Measurements from ENCODE around the gene NAT9.

Gene NAT9

DNA sequence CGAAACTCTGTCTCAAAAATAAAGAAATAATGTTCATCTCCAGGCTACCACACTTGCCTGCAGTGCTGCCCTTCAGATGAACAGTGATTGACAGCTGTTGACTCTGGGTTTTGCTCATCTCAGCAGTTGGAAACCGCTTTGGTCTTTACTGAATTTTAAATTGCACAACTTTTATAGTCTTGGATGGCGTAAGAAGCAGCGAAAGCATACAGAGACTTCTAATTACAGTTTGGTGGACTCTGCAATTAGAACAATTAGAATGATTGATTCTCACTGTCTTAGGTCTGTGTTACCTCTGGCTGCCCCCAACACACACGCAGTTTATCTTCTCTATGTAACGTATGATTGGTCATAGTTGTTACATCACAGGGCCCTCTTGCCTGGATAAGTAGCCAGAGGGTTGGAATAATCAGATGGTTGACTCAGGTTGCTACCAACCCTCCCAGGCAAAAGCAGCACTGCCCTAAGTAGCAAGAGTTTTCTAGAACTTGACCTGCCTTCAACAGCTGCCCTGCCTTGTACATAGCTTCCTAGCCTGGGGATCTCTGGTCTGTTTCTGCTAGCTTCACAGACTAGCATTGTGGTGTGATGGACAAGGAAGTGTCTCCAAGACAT, 1.9 kb upstream of the NAT9 start:
- H3K36me3 ChIP-seq (ENCODE audit: control insufficient read depth in 2 of 2, insufficient read depth in 1 of 2, low read length in 2 of 2) = peaks cover 3 to 47% of the 10 kb centered on the region in 2 experiments; a peak in 2 of 3 replicates
- H3K4me1 ChIP-seq (ENCODE audit: control insufficient read depth, insufficient read depth, low read length) = peaks cover 3% of the 10 kb centered on the region; the same call in 1 of the 2 replicates
- H3K27ac ChIP-seq (ENCODE audit: extremely low read depth, low read depth, low read length) = no peak overlapping the region
- H3K9me3 ChIP-seq (ENCODE audit: control insufficient read depth, insufficient read depth, low read depth, low read length) = no peaks in the 10 kb centered on the region
- TF ChIP-seq SP7 (tag by site-specific recombination; IDR thresholded peaks at IDR 0.05) (peak; percentile 83), ZBTB21 (tag by site-specific recombination; IDR thresholded peaks at IDR 0.05) (no peak), KLF7 (tag by site-specific recombination; IDR thresholded peaks at IDR 0.05; ENCODE audit: borderline replicate concordance) (no peak), ZNF600 (tag by site-specific recombination; IDR thresholded peaks at IDR 0.05) (no peak), ZFP37 (tag by site-specific recombination; IDR thresholded peaks at IDR 0.05) (no peak), HOXA7 (CRISPR knock-in tag; IDR thresholded peaks at IDR 0.05; ENCODE audit: borderline replicate concordance) (no peak)
- TF ChIP-seq, protein P1, sequence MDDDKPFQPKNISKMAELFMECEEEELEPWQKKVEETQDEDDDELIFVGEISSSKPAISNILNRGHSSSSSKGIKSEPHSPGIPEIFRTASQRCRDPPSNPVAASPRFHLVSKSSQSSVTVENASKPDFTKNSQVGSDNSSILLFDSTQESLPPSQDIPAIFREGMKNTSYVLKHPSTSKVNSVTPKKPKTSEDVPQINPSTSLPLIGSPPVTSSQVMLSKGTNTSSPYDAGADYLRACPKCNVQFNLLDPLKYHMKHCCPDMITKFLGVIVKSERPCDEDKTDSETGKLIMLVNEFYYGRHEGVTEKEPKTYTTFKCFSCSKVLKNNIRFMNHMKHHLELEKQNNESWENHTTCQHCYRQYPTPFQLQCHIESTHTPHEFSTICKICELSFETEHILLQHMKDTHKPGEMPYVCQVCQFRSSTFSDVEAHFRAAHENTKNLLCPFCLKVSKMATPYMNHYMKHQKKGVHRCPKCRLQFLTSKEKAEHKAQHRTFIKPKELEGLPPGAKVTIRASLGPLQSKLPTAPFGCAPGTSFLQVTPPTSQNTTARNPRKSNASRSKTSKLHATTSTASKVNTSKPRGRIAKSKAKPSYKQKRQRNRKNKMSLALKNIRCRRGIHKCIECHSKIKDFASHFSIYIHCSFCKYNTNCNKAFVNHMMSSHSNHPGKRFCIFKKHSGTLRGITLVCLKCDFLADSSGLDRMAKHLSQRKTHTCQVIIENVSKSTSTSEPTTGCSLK (tag by site-specific recombination; IDR thresholded peaks at IDR 0.05) = no peak
- ChIA-PET POLR2A (no interaction called here), CTCF (interaction anchor here (2.7 to 12.4 kb wide), 3 partner anchors 14 to 84 kb away, joined by 14 to 120 read pairs (median 84); partner anchors contain the start of gene NHERF1)
- no peak overlapping the region for H3K4me3 ChIP-seq (ENCODE audit: low read depth, low read length)

DNA sequence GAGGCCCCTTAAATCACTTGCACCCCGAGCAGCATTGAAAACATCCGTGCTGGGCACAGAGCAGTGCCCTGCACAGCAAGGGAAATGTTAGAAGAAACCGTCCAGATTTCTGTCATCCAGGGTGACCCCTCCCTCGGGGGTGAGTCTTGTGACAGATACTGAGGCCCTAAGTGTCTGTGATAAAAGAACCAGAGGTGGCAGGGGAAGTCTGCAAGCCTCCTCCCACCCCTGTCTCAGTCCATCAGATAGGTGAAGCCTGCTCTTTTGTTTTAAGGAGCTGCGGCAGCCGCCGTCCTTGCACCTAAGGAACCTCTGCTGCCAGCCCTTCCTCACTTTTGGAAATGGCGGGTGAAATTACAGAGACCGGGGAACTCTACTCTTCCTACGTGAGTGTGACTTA, 845 bp upstream of the NAT9 start:
- Histone ChIP-seq H3K4me3 (ENCODE audit: low read depth, low read length) (peak overlapping the region; percentile 84), H3K4me1 (ENCODE audit: control insufficient read depth, insufficient read depth, low read length) (peaks cover 3% of the 10 kb centered on the region; the same call in 1 of the 2 replicates), H3K36me3 (ENCODE audit: control insufficient read depth in 2 of 2, insufficient read depth in 1 of 2, low read length in 2 of 2) (peaks cover 3 to 48% of the 10 kb centered on the region in 2 experiments; a peak in 2 of 3 replicates), H3K27ac (ENCODE audit: extremely low read depth, low read depth, low read length) (no peak overlapping the region; the same call in 1 of the 2 replicates), H3K9me3 (ENCODE audit: control insufficient read depth, insufficient read depth, low read depth, low read length) (no peaks in the 10 kb centered on the region)
- ChIA-PET CTCF (interaction anchor here (0.6 to 12.4 kb wide), 7 partner anchors 15 to 120 kb away, joined by 3 to 120 read pairs (median 13); partner anchors contain the start of gene NHERF1), POLR2A (interaction anchor here (0.9 to 3.9 kb wide), 15 partner anchors 10 to 120 kb away, joined by 3 to 49 read pairs (median 5); partner anchors contain the start of gene FDXR)
- TF ChIP-seq, protein P2, sequence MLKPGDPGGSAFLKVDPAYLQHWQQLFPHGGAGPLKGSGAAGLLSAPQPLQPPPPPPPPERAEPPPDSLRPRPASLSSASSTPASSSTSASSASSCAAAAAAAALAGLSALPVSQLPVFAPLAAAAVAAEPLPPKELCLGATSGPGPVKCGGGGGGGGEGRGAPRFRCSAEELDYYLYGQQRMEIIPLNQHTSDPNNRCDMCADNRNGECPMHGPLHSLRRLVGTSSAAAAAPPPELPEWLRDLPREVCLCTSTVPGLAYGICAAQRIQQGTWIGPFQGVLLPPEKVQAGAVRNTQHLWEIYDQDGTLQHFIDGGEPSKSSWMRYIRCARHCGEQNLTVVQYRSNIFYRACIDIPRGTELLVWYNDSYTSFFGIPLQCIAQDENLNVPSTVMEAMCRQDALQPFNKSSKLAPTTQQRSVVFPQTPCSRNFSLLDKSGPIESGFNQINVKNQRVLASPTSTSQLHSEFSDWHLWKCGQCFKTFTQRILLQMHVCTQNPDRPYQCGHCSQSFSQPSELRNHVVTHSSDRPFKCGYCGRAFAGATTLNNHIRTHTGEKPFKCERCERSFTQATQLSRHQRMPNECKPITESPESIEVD (tag by site-specific recombination; IDR thresholded peaks at IDR 0.05) = no peak
- no peak for TF ChIP-seq ZNF544 (tag by site-specific recombination; IDR thresholded peaks at IDR 0.05)
- TF ChIP-seq, protein P3, sequence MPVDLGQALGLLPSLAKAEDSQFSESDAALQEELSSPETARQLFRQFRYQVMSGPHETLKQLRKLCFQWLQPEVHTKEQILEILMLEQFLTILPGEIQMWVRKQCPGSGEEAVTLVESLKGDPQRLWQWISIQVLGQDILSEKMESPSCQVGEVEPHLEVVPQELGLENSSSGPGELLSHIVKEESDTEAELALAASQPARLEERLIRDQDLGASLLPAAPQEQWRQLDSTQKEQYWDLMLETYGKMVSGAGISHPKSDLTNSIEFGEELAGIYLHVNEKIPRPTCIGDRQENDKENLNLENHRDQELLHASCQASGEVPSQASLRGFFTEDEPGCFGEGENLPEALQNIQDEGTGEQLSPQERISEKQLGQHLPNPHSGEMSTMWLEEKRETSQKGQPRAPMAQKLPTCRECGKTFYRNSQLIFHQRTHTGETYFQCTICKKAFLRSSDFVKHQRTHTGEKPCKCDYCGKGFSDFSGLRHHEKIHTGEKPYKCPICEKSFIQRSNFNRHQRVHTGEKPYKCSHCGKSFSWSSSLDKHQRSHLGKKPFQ (tag by site-specific recombination; IDR thresholded peaks at IDR 0.05) = no peak

DNA sequence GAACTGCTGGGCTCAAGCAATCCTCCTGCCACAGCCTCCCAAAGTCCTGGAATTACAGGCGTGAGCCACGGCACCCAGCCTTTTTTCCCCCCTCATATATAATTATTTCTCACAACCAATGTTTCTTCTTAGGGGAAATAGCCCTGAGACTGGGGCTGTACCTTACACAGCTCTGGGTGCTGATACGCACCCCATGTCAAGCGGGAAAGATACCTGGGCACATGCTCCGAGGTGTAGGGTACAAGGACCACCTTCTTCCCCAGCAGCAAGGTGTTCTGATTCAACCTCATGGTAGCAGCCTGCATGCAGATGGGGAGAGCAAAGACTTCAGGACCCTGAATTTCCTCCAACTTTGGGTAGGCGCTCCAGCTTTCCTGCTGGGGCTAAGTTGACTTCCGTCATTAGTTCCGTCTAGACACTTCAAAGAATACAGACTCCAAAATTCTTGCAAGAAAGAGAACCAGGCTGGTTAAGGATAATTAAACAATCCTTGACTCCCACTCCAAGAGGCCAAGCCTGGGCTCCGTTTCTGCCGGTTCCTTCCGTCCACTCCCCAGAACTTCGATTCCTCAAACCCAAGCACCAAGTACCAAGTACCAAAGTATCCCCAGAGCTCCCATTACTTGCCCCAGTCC, 619 bp downstream of the NAT9 start:
- Histone ChIP-seq H3K4me3 (ENCODE audit: low read depth, low read length) (peak overlapping the region; percentile 84), H3K9me3 (ENCODE audit: control insufficient read depth, insufficient read depth, low read depth, low read length) (no peaks in the 10 kb centered on the region), H3K27ac (ENCODE audit: extremely low read depth, low read depth, low read length) (peak overlapping the region; percentile 50), H3K36me3 (ENCODE audit: control insufficient read depth in 2 of 2, insufficient read depth in 1 of 2, low read length in 2 of 2) (peaks cover 0 to 52% of the 10 kb centered on the region in 2 experiments; a peak in 2 of 3 replicates), H3K4me1 (ENCODE audit: control insufficient read depth, insufficient read depth, low read length) (peaks cover 3% of the 10 kb centered on the region; the same call in 1 of the 2 replicates)
- ChIA-PET POLR2A (interaction anchor here (0.6 to 3.9 kb wide), 16 partner anchors 8 to 356 kb away, joined by 3 to 49 read pairs (median 5); partner anchors contain the start of genes FDXR, NT5C and USH1G), CTCF (interaction anchor here (0.8 to 12.4 kb wide), 8 partner anchors 16 to 182 kb away, joined by 3 to 120 read pairs (median 6); partner anchors contain the start of gene NHERF1)
- TF ChIP-seq ZBTB17 (tag by site-specific recombination; IDR thresholded peaks at IDR 0.05) = peak; percentile 76
- TF ChIP-seq, protein P4, sequence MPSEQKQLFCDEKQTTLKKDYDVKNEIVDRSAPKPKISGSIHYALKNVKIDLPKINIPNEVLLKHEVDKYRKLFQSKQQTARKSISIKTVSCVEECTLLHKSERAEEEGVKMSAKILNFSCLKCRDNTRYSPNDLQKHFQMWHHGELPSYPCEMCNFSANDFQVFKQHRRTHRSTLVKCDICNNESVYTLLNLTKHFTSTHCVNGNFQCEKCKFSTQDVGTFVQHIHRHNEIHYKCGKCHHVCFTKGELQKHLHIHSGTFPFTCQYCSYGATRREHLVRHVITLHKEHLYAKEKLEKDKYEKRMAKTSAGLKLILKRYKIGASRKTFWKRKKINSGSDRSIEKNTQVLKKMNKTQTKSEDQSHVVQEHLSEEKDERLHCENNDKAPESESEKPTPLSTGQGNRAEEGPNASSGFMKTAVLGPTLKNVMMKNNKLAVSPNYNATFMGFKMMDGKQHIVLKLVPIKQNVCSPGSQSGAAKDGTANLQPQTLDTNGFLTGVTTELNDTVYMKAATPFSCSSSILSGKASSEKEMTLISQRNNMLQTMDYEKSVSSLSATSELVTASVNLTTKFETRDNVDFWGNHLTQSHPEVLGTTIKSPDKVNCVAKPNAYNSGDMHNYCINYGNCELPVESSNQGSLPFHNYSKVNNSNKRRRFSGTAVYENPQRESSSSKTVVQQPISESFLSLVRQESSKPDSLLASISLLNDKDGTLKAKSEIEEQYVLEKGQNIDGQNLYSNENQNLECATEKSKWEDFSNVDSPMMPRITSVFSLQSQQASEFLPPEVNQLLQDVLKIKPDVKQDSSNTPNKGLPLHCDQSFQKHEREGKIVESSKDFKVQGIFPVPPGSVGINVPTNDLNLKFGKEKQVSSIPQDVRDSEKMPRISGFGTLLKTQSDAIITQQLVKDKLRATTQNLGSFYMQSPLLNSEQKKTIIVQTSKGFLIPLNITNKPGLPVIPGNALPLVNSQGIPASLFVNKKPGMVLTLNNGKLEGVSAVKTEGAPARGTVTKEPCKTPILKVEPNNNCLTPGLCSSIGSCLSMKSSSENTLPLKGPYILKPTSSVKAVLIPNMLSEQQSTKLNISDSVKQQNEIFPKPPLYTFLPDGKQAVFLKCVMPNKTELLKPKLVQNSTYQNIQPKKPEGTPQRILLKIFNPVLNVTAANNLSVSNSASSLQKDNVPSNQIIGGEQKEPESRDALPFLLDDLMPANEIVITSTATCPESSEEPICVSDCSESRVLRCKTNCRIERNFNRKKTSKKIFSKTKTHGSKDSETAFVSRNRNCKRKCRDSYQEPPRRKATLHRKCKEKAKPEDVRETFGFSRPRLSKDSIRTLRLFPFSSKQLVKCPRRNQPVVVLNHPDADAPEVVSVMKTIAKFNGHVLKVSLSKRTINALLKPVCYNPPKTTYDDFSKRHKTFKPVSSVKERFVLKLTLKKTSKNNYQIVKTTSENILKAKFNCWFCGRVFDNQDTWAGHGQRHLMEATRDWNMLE (tag by site-specific recombination; conservative IDR thresholded peaks at IDR 0.05; ENCODE audit: low read depth) = no peak
